HepG2 (cell line): ENCODE data around the gene LRRC19. TPM values are rescaled to one million over a fixed set of nuclear protein-coding genes. Genes with fewer than 3 reads are reported as not detected.

Experiments used
- BRCA1 ChIP-seq: sonication (generic); formaldehyde crosslinking; IDR thresholded peaks from 2 replicates; pipeline ENCODE4 v1.4.0; 2020; ENCODE audit warnings: missing genetic modification reagents
- DRAP1 ChIP-seq: IDR thresholded peaks from 2 replicates; pipeline ENCODE4 v1.6.1; 2016; ENCODE audit warnings: missing genetic modification reagents, missing compliant biosample characterization
- GATAD1 ChIP-seq: IDR thresholded peaks from 2 replicates; pipeline ENCODE4 v1.6.1; 2016; ENCODE audit warnings: missing genetic modification reagents, missing compliant biosample characterization
- HDAC1 ChIP-seq: sonication (generic); formaldehyde crosslinking; IDR thresholded peaks from 2 replicates; pipeline ENCODE4 v1.5.1; 2020; ENCODE audit warnings: mild to moderate bottlenecking, missing genetic modification reagents
- HINFP ChIP-seq: sonication (generic); formaldehyde crosslinking; IDR thresholded peaks from 2 replicates; pipeline ENCODE4 v1.4.0; 2020; ENCODE audit warnings: low read depth, mild to moderate bottlenecking, missing genetic modification reagents
- HOXA5 ChIP-seq: sonication (generic); formaldehyde crosslinking; IDR thresholded peaks from 2 replicates; pipeline ENCODE4 v1.4.0; 2020; ENCODE audit warnings: missing genetic modification reagents
- JARID2 ChIP-seq: sonication (generic); formaldehyde crosslinking; IDR thresholded peaks from 2 replicates; pipeline ENCODE4 v1.8.1; 2023; ENCODE audit warnings: missing genetic modification reagents, inconsistent platforms; ENCODE audit not compliant: insufficient replicate concordance
- LCORL ChIP-seq, 2 experiments: fragments of 450-650 bp in 1 of 2; sonication (generic) in 1 of 2; formaldehyde crosslinking in 1 of 2; IDR thresholded peaks; 2 replicates each; pipeline versions ENCODE4 v1.5.0 to v1.6.1; 2017 to 2020; ENCODE audit warnings: antibody characterized with exemption in 1 of 2, missing genetic modification reagents in 1 of 2
- MBNL3 ChIP-seq: fragments of 250-450 bp; sonication (Bioruptor Pico); conservative IDR thresholded peaks from 2 replicates; pipeline ENCODE4 v1.8.0; 2022; ENCODE audit warnings: mild to moderate bottlenecking, inconsistent platforms
- NFATC3 ChIP-seq: sonication (generic); formaldehyde crosslinking; IDR thresholded peaks from 2 replicates; pipeline ENCODE4 v1.5.1; 2020; ENCODE audit warnings: mild to moderate bottlenecking, missing genetic modification reagents
- NFE2 ChIP-seq: sonication (generic); formaldehyde crosslinking; IDR thresholded peaks from 2 replicates; pipeline ENCODE4 v1.4.0; 2020; ENCODE audit warnings: missing genetic modification reagents
- NFYC ChIP-seq: IDR thresholded peaks from 2 replicates; pipeline ENCODE4 v1.6.1; 2016; ENCODE audit warnings: missing genetic modification reagents, missing compliant biosample characterization
- NR3C1 ChIP-seq: sonication (generic); formaldehyde crosslinking; IDR thresholded peaks from 2 replicates; pipeline ENCODE4 v1.4.0; 2020; ENCODE audit warnings: missing genetic modification reagents
- PAWR ChIP-seq: sonication (generic); formaldehyde crosslinking; IDR thresholded peaks from 2 replicates; pipeline ENCODE4 v1.4.0; 2020; ENCODE audit warnings: missing genetic modification reagents, mild to moderate bottlenecking, borderline replicate concordance
- SAP130 ChIP-seq: IDR thresholded peaks from 2 replicates; pipeline ENCODE4 v1.6.1; 2016; ENCODE audit warnings: low read depth
- STAT5B ChIP-seq: sonication (generic); formaldehyde crosslinking; IDR thresholded peaks from 2 replicates; pipeline ENCODE4 v1.4.0; 2020; ENCODE audit warnings: missing genetic modification reagents
- WIZ ChIP-seq: sonication (generic); formaldehyde crosslinking; IDR thresholded peaks from 2 replicates; pipeline ENCODE4 v1.5.1; 2020; ENCODE audit warnings: mild to moderate bottlenecking, missing genetic modification reagents
- ZNF235 ChIP-seq: sonication (generic); formaldehyde crosslinking; IDR thresholded peaks from 2 replicates; pipeline ENCODE4 v1.8.1; 2023; ENCODE audit warnings: mild to moderate bottlenecking, missing genetic modification reagents, borderline replicate concordance
- ZNF503 ChIP-seq: sonication (generic); formaldehyde crosslinking; IDR thresholded peaks from 2 replicates; pipeline ENCODE4 v1.4.0; 2020; ENCODE audit warnings: missing genetic modification reagents
- ZNF616 ChIP-seq: sonication (generic); formaldehyde crosslinking; IDR thresholded peaks from 2 replicates; pipeline ENCODE4 v1.5.0; 2020; ENCODE audit warnings: low read depth, mild to moderate bottlenecking, missing genetic modification reagents
- ZNF652 ChIP-seq: IDR thresholded peaks from 2 replicates; pipeline ENCODE4 v1.6.1; 2016; ENCODE audit warnings: low read depth, borderline replicate concordance
- ZNF691 ChIP-seq: sonication (generic); formaldehyde crosslinking; IDR thresholded peaks from 2 replicates; pipeline ENCODE4 v1.4.0; 2020; ENCODE audit warnings: missing genetic modification reagents, low read depth, mild to moderate bottlenecking, borderline replicate concordance
- ZNF800 ChIP-seq: sonication (generic); formaldehyde crosslinking; IDR thresholded peaks from 2 replicates; pipeline ENCODE4 v1.4.0; 2020; ENCODE audit warnings: missing genetic modification reagents
- polyA plus RNA-seq, 8 experiments: library from polyadenylated mRNA; depleted of rRNA in 3 of 8; stranded (reverse) in 7 of 8; unstranded in 1 of 8; fragments of >200 nt; fragmentation: Illumina TruSeq in 4 of 8; extraction: Trizol in 4 of 8; gene quantifications; 2 replicates each; pipeline versions ENCODE4 v1.2.1 to v1.2.3, GENCODE V29; 2011 to 2016; ENCODE audit warnings: low read depth in 4 of 8, missing spikeins in 1 of 8, mixed read lengths in 1 of 8; ENCODE audit not compliant: insufficient read depth in 1 of 8
- total RNA-seq, 5 experiments: library from RNA; depleted of rRNA; stranded (reverse); fragments of >200 nt; fragmentation: Illumina TruSeq; extraction: Trizol; gene quantifications; 2 replicates each; pipeline ENCODE4 v1.2.3, GENCODE V29; 2016; ENCODE audit warnings: low read depth in 1 of 5

LRRC19 gene
- total and polyA plus RNA-seq, 2 of the 13 experiments (the other 11 are each of a cell fraction or from before 2014, with no cell fraction given) = not detected

- TF ChIP-seq NFATC3 (no peak), STAT5B (CRISPR knock-in tag) (no peak), JARID2 (no peak), HINFP (CRISPR knock-in tag) (peak; percentile 54; the same call in 1 of the 2 replicates), WIZ (CRISPR knock-in tag) (peak; percentile 88; the same call in 1 of the 2 replicates), ZNF800 (CRISPR knock-in tag) (peak; percentile 61; the same call in 1 of the 2 replicates), NFE2 (CRISPR knock-in tag) (peak; percentile 63), ZNF691 (CRISPR knock-in tag) (peak; percentile 89), ZNF616 (CRISPR knock-in tag) (peak; percentile 60; the same call in 1 of the 2 replicates), NFYC (CRISPR knock-in tag) (0 out of 2 replicates have a peak, but pooled peaks have one; percentile 14), ZNF503 (CRISPR knock-in tag) (no peak), SAP130 (CRISPR knock-in tag) (peak; percentile 96), HDAC1 (CRISPR knock-in tag) (peak; percentile 89), LCORL (IDR thresholded peaks at IDR 0.05) (no peak), LCORL (CRISPR knock-in tag; IDR thresholded peaks at IDR 0.05) (peak; percentile 84), MBNL3 (CRISPR knock-in tag) (no peak), HOXA5 (CRISPR knock-in tag) (peak; percentile 27; the same call in 1 of the 2 replicates), BRCA1 (CRISPR knock-in tag) (no peak), PAWR (CRISPR knock-in tag) (0 out of 2 replicates have a peak, but pooled peaks have one; percentile 47), ZNF235 (CRISPR knock-in tag) (no peak), ZNF652 (no peak), GATAD1 (CRISPR knock-in tag) (peak; percentile 94), DRAP1 (CRISPR knock-in tag) (no peak), NR3C1 (no peak)
Measured at GRCh38 chr9:26946753-26947727, 58.4 kb downstream of the LRRC19 start, which contains the start of gene PLAA (continued).
